ENCODE measurements around the gene ZNF598. TPM values are rescaled to one million over a fixed set of nuclear protein-coding genes. Genes with fewer than 3 reads are reported as not detected.

The ZNF598 gene
- total and polyA plus RNA-seq, 2 experiments from 2014 or later, result 8.5 to 48.6 TPM

DNA sequence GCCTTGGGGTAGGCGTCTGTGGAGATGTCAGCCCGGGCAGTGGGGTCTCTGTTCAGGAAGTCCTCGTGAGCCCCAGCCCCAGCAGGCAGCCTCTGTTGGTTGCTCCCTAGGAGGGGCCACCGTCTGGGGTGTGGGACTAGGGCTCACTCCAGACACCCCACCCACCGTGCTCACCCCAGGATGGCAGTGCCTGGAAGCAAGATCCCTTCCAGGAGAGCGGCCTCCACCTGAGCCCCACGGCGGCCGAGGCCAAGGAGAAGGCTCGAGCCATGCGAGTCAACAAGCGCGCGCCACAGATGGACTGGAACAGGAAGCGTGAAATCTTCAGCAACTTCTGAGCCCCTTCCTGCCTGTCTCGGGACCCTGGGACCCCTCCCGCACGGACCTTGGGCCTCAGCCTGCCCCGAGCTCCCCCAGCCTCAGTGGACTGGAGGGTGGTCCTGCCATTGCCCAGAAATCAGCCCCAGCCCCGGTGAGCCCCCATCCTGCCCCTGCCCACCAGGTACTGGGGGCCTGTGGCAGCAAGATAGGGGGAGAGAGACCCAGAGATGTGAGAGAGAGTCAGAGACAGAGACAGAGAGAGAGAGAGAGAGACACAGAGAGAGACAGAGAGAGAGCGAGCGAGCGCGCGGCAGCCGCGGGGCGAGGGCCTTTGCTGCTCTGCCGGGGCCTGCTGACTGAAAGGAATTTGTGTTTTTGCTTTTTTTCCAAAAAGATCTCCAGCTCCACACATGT, 28.2 kb upstream of the ZNF598 start (continued):
- TF ChIP-seq, protein P1, sequence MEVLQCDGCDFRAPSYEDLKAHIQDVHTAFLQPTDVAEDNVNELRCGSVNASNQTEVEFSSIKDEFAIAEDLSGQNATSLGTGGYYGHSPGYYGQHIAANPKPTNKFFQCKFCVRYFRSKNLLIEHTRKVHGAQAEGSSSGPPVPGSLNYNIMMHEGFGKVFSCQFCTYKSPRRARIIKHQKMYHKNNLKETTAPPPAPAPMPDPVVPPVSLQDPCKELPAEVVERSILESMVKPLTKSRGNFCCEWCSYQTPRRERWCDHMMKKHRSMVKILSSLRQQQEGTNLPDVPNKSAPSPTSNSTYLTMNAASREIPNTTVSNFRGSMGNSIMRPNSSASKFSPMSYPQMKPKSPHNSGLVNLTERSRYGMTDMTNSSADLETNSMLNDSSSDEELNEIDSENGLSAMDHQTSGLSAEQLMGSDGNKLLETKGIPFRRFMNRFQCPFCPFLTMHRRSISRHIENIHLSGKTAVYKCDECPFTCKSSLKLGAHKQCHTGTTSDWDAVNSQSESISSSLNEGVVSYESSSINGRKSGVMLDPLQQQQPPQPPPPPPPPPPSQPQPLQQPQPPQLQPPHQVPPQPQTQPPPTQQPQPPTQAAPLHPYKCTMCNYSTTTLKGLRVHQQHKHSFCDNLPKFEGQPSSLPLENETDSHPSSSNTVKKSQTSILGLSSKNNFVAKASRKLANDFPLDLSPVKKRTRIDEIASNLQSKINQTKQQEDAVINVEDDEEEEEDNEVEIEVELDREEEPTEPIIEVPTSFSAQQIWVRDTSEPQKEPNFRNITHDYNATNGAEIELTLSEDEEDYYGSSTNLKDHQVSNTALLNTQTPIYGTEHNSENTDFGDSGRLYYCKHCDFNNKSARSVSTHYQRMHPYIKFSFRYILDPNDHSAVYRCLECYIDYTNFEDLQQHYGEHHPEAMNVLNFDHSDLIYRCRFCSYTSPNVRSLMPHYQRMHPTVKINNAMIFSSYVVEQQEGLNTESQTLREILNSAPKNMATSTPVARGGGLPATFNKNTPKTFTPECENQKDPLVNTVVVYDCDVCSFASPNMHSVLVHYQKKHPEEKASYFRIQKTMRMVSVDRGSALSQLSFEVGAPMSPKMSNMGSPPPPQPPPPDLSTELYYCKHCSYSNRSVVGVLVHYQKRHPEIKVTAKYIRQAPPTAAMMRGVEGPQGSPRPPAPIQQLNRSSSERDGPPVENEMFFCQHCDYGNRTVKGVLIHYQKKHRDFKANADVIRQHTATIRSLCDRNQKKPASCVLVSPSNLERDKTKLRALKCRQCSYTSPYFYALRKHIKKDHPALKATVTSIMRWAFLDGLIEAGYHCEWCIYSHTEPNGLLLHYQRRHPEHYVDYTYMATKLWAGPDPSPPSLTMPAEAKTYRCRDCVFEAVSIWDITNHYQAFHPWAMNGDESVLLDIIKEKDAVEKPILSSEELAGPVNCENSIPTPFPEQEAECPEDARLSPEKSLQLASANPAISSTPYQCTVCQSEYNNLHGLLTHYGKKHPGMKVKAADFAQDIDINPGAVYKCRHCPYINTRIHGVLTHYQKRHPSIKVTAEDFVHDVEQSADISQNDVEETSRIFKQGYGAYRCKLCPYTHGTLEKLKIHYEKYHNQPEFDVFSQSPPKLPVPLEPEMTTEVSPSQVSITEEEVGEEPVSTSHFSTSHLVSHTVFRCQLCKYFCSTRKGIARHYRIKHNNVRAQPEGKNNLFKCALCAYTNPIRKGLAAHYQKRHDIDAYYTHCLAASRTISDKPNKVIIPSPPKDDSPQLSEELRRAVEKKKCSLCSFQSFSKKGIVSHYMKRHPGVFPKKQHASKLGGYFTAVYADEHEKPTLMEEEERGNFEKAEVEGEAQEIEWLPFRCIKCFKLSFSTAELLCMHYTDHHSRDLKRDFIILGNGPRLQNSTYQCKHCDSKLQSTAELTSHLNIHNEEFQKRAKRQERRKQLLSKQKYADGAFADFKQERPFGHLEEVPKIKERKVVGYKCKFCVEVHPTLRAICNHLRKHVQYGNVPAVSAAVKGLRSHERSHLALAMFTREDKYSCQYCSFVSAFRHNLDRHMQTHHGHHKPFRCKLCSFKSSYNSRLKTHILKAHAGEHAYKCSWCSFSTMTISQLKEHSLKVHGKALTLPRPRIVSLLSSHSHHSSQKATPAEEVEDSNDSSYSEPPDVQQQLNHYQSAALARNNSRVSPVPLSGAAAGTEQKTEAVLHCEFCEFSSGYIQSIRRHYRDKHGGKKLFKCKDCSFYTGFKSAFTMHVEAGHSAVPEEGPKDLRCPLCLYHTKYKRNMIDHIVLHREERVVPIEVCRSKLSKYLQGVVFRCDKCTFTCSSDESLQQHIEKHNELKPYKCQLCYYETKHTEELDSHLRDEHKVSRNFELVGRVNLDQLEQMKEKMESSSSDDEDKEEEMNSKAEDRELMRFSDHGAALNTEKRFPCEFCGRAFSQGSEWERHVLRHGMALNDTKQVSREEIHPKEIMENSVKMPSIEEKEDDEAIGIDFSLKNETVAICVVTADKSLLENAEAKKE (CRISPR knock-in tag; IDR thresholded peaks at IDR 0.05), result no peak
- no peak for TF ChIP-seq ZNF114 (CRISPR knock-in tag; IDR thresholded peaks at IDR 0.05)
- no peak for TF ChIP-seq NANOG (IDR thresholded peaks at IDR 0.05; ENCODE audit: borderline replicate concordance)
- no peak for TF ChIP-seq POLR2AphosphoS5 (IDR thresholded peaks at IDR 0.05; ENCODE audit: low read depth)
- TF ChIP-seq ZNF331 (CRISPR knock-in tag; IDR thresholded peaks at IDR 0.05; ENCODE audit: low read depth), result no peak
- TF ChIP-seq JUNB (IDR thresholded peaks at IDR 0.05; ENCODE audit: unreplicated experiment), result no peak
- no peak for TF ChIP-seq EZH2phosphoT487 (IDR thresholded peaks at IDR 0.05; ENCODE audit: unreplicated experiment)
- TF ChIP-seq STAT1 (IDR thresholded peaks at IDR 0.05; ENCODE audit: unreplicated experiment), result no peak
- TF ChIP-seq, protein P2, sequence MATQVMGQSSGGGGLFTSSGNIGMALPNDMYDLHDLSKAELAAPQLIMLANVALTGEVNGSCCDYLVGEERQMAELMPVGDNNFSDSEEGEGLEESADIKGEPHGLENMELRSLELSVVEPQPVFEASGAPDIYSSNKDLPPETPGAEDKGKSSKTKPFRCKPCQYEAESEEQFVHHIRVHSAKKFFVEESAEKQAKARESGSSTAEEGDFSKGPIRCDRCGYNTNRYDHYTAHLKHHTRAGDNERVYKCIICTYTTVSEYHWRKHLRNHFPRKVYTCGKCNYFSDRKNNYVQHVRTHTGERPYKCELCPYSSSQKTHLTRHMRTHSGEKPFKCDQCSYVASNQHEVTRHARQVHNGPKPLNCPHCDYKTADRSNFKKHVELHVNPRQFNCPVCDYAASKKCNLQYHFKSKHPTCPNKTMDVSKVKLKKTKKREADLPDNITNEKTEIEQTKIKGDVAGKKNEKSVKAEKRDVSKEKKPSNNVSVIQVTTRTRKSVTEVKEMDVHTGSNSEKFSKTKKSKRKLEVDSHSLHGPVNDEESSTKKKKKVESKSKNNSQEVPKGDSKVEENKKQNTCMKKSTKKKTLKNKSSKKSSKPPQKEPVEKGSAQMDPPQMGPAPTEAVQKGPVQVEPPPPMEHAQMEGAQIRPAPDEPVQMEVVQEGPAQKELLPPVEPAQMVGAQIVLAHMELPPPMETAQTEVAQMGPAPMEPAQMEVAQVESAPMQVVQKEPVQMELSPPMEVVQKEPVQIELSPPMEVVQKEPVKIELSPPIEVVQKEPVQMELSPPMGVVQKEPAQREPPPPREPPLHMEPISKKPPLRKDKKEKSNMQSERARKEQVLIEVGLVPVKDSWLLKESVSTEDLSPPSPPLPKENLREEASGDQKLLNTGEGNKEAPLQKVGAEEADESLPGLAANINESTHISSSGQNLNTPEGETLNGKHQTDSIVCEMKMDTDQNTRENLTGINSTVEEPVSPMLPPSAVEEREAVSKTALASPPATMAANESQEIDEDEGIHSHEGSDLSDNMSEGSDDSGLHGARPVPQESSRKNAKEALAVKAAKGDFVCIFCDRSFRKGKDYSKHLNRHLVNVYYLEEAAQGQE (IDR thresholded peaks at IDR 0.05; ENCODE audit: unreplicated experiment), result no peak
- no peak for TF ChIP-seq CREB1 (CRISPR knock-in tag; IDR thresholded peaks at IDR 0.05; ENCODE audit: low read depth)
- TF ChIP-seq, protein P3, sequence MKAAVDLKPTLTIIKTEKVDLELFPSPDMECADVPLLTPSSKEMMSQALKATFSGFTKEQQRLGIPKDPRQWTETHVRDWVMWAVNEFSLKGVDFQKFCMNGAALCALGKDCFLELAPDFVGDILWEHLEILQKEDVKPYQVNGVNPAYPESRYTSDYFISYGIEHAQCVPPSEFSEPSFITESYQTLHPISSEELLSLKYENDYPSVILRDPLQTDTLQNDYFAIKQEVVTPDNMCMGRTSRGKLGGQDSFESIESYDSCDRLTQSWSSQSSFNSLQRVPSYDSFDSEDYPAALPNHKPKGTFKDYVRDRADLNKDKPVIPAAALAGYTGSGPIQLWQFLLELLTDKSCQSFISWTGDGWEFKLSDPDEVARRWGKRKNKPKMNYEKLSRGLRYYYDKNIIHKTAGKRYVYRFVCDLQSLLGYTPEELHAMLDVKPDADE (IDR thresholded peaks at IDR 0.05), result no peak

Measured in GM23338 (cell line).